RWPE2 (cell line): ENCODE results near the gene LRMDA.

Experiments used
- ATAC-seq: fragments of 200-7000 bp; cut with Tn5 transposase; 3 replicates; pipeline ENCODE4 v1.9.1; 2021; ENCODE audit warnings: low read depth
- DNase-seq: peaks from one replicate; pipeline ENCODE4 v3.0.0-alpha.2; 2020; ENCODE audit warnings: low spot score
- H3K27ac ChIP-seq: fragments of 450-650 bp; 2 replicates; pipeline ENCODE4 v1.5.1; 2017; ENCODE audit warnings: mild to moderate bottlenecking; ENCODE audit not compliant: poor library complexity, severe bottlenecking
- H3K27me3 ChIP-seq: fragments of 250-450 bp; sonication (Bioruptor Pico); 2 replicates; pipeline ENCODE4 v1.5.1; 2021; ENCODE audit warnings: mild to moderate bottlenecking, moderate library complexity; ENCODE audit not compliant: insufficient read depth, poor library complexity, severe bottlenecking
- H3K36me3 ChIP-seq: fragments of 250-450 bp; sonication (Bioruptor Pico); 2 replicates; pipeline ENCODE4 v1.5.1; 2020; ENCODE audit warnings: low read depth, mild to moderate bottlenecking, moderate library complexity
- H3K4me1 ChIP-seq: fragments of 250-450 bp; sonication (Bioruptor Pico); 2 replicates; pipeline ENCODE4 v1.5.1; 2021; ENCODE audit warnings: mild to moderate bottlenecking, moderate library complexity; ENCODE audit not compliant: insufficient read depth, poor library complexity, severe bottlenecking
- H3K4me3 ChIP-seq: fragments of 250-450 bp; sonication (Bioruptor Pico); 2 replicates; pipeline ENCODE4 v1.5.1; 2021; ENCODE audit warnings: mild to moderate bottlenecking, moderate library complexity; ENCODE audit not compliant: severe bottlenecking
- H3K9me3 ChIP-seq: fragments of 250-450 bp; sonication (Bioruptor Pico); 2 replicates; pipeline ENCODE4 v1.5.1; 2021; ENCODE audit warnings: mild to moderate bottlenecking, moderate library complexity; ENCODE audit not compliant: severe bottlenecking
- CTCF ChIP-seq: fragments of 450-650 bp; IDR thresholded peaks from one replicate; pipeline ENCODE4 v1.5.1; 2017; ENCODE audit warnings: mild to moderate bottlenecking, moderate library complexity; ENCODE audit not compliant: poor library complexity, severe bottlenecking

The LRMDA gene

GRCh38 chr10:75540981-75541380 lies 109.6 kb downstream of the LRMDA start:
- H3K4me3 ChIP-seq: no peak overlapping the region
- ATAC-seq (no peak), DNase-seq (no peak)
- TF ChIP-seq CTCF: no peak
- no peak overlapping the region for H3K27ac ChIP-seq
- no peaks in the 10 kb centered on the region for H3K9me3 ChIP-seq
- no peaks in the 10 kb centered on the region for H3K36me3 ChIP-seq
- H3K27me3 ChIP-seq: peaks cover 9% of the 10 kb centered on the region
- H3K4me1 ChIP-seq: no peaks in the 10 kb centered on the region

- Histone ChIP-seq H3K27me3 (peaks cover 9% of the 10 kb centered on the region), H3K9me3 (no peaks in the 10 kb centered on the region), H3K36me3 (no peaks in the 10 kb centered on the region), H3K4me3 (no peak overlapping the region), H3K4me1 (no peaks in the 10 kb centered on the region), H3K27ac (no peak overlapping the region)
- DNase-seq: no peak
- ATAC-seq: no peak
- no peak for TF ChIP-seq CTCF
Observed at GRCh38 chr10:75541411-75541810, 110.0 kb downstream of the LRMDA start.

GRCh38 chr10:75542084-75542483 lies 110.7 kb downstream of the LRMDA start:
- DNase-seq: no peak
- no peaks in the 10 kb centered on the region for H3K9me3 ChIP-seq
- no peak for TF ChIP-seq CTCF
- no peak overlapping the region for H3K4me3 ChIP-seq
- no peak overlapping the region for H3K27ac ChIP-seq
- H3K4me1 ChIP-seq: no peaks in the 10 kb centered on the region
- H3K27me3 ChIP-seq: peaks cover 9% of the 10 kb centered on the region
- no peaks in the 10 kb centered on the region for H3K36me3 ChIP-seq
- ATAC-seq: no peak

- DNase-seq: no peak
- no peak overlapping the region for H3K27ac ChIP-seq
- H3K9me3 ChIP-seq: no peaks in the 10 kb centered on the region
- H3K27me3 ChIP-seq: peaks cover 9% of the 10 kb centered on the region
- ATAC-seq: no peak
- TF ChIP-seq CTCF: no peak
- no peaks in the 10 kb centered on the region for H3K36me3 ChIP-seq
- H3K4me1 ChIP-seq: no peaks in the 10 kb centered on the region
- no peak overlapping the region for H3K4me3 ChIP-seq
Observed at GRCh38 chr10:75542906-75543305, 111.5 kb downstream of the LRMDA start.

- no peak for TF ChIP-seq CTCF
- Histone ChIP-seq H3K9me3 (no peaks in the 10 kb centered on the region), H3K36me3 (no peaks in the 10 kb centered on the region), H3K4me3 (no peak overlapping the region), H3K4me1 (no peaks in the 10 kb centered on the region), H3K27ac (no peak overlapping the region), H3K27me3 (no peaks in the 10 kb centered on the region)
- ATAC-seq (no peak), DNase-seq (no peak)
Observed at GRCh38 chr10:75544386-75544785, 113.0 kb downstream of the LRMDA start.
